NOMO-1 treated with dmso at 0.1 percent for 144 hours (cell line): ENCODE measurements around the gene SSBP4.

ENCODE experiments used
- DNase-seq: peaks from one replicate; lab custom pipeline; 2025; ENCODE audit not compliant: unreplicated experiment; lab: John Stamatoyannopoulos, UW

The SSBP4 gene

GRCh38 chr19:18464646-18465045 lies 45.4 kb downstream of the SSBP4 start:
- DNase-seq: no peak

DNA sequence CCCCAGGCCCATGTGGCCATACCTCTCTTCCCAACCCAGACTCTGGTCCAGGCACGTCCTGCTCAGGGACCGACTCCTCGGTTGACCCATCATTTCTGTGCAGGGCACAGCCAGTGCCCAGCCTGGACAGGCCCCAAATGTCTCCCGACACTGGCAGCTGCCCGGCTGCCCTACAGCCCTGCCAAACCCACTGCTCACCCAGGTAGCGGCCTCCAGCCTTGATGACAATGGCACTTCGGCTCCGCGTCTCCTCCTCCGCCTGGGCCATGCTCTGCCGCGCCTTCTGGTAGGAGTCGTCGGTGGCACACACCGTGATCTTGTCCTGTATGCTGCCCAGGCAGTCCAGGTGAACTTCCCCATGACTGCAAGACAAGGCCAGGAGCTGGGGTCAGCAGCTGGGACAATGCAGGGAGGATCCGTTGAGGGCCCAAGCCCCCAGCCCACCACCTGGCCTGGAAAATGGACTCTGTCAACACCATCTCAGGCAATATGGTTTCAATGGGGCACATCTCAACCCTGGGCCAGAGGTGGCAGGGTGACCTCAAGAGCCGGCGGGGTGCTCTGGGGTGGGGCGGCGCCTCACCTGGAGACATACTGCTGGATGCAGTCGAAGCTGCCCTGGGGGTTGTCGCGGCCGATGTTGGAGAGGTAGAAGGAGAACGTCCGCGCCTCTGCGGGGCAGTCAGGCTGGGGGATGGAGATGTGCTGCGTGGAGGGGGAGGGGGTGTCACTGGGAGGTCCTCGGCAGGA lies 46.2 kb downstream of the SSBP4 start:
- no peak for DNase-seq

DNA sequence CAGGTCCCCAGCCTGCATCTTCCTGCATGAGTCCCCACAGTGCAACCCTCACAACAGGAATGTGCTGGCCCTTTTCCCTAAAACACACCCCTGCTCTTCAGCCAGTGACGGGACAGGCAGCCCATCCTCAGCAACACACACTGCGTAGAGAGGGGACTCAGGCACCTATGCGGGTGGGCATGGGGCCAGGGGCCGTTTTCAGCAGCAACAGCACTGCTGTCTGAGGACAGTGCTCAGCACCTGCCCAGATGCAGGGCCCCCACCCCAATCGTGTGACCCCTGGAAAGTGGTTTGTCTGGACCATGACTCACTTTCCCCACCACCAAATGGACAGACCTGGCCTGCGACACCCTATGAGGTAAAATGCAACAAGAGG lies 46.8 kb downstream of the SSBP4 start:
- DNase-seq: no peak

DNA sequence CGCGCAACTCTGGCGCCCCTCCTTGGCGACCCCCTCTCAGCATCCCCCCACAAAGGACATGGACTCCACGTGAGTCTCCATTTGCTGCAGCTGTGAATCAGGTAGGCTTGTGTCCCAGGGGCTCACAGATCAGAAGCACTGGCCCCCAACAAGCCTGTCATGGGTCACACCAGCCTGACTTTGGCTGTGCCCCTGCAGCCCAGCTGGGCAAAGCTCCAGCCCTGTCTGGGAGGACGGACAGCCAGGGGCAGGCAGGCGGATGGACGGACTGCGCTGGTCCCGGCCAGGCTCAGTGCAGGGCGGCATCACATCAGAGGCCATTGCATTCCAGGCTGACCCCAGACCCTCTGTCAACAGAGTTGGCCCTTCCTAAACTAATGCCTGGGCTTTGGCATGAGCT lies 47.2 kb downstream of the SSBP4 start:
- DNase-seq: no peak

DNA sequence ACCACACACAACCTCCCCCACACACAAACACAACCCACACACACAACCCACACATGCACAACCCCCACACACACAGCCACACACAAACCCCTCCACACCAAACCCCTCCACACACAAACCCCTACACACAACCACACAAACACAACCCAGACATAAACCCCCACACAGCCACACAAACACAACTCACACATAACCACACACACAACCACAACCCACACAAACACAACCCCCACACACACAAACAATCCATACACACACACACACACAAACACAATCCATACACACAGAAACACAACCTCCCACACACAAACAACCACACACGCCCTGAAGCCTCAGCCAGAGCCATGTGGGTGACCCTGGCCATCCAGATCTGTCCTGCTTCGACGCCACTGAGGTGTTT lies 48.8 kb downstream of the SSBP4 start:
- no peak for DNase-seq

DNA sequence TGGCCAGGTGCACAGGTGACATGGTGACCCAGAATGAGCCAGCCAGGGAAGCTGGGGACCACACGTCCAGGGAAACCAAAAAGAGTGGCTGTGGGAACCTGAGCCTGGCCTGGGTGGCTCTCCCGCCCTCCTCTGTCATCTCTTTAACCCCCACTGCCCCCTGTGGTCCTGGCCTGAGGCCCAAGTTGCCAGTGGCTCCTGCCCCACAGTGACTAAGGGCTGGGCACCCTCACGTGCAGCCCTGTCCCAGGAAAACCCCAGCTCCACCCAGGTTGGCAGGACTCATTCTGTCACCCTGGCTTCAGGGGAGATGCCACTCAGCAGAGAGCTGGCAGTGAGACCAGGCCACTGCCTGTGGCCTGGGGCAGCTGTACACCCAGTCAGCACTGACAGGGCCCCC lies 49.3 kb downstream of the SSBP4 start:
- no peak for DNase-seq

GRCh38 chr19:18469069-18469846 lies 50.1 kb downstream of the SSBP4 start:
- no peak for DNase-seq

GRCh38 chr19:18470787-18471186 lies 51.6 kb downstream of the SSBP4 start:
- no peak for DNase-seq

- DNase-seq: no peak
Measured at GRCh38 chr19:18473003-18473705, 54.0 kb downstream of the SSBP4 start.

DNA sequence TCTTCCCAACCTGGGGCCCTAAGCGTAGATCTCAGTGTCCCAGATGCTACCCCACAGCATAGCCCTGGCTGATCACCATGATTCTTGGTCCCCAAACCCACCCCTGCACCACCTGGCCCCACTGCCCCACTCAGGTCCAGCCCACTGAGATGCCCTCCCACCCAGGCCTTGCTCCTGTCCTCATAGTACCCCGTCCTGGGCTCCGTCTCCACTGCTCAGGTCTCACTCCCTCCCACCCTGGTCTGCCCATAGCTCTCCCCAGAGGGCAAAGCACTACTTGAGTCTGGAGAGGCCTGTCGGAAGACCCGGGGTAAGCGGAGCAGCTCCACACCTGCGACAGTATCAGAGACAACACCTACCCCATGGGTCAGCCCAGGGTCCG lies 54.5 kb downstream of the SSBP4 start:
- no peak for DNase-seq

- no peak for DNase-seq
Measured at GRCh38 chr19:18474366-18474887, 55.2 kb downstream of the SSBP4 start.

- no peak for DNase-seq
Measured at GRCh38 chr19:18475004-18475453, 55.8 kb downstream of the SSBP4 start.

DNA sequence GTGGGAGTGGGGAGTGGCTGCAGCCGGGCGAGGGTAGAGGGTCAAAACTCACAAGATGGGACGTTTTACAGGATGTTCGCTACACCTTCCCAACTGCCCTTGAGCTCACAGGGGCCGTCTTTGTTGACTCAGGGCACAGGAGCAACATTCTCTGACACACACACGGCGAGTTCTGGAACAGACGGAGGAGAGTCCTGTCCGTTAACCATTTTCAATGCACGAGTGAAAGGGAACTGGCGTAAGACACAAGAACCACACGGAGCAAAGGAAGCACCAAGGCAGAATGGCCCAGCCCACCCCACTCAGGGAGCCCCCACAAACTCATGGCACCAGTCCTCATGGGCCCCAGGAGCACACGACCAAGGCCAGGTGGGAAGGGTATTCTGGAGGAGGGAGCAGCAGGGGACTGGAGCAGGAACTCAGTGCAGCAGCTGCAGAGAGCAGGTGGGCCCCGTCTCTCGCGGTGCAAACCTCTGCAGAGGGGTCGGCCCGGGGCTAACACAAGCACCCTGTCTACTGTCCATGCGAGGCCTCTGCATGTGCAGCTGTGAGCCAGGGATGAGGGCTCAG lies 56.6 kb downstream of the SSBP4 start:
- DNase-seq: no peak

- DNase-seq: no peak
Measured at GRCh38 chr19:18476507-18477041, 57.4 kb downstream of the SSBP4 start.

DNA sequence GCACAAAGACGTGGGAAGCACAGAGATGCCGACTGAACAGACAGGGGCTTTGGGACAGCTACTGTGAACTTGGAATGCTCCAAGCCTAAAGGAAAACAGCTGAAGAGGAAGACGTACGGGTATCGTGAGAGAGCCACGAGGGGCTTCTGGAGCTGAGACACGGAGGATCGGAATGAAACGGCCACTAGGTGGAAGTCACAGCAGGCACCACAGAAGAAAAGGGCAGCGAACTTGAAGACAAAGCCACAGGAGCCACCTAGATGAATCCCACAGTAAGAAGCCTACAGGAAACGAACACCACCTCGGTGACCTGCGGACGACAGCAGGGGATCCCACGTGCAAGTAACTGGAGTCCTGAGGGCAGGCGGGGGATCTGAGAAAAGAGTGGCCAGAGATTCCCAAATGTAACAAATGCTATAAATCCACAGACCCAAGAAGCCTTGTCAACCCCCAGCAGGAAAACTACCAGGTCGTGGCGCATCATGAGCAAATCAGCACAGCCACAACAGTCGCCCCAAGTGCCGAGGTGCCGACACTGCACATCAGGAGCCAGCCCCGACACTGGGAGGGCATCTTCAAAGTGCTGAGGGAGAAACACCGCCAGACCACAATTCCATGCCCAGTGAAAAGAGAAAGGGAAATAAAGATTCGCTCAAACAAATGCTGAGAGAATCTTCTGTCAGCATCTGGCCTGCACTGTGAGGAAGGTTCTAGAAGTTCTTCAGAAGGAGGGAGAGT lies 58.0 kb downstream of the SSBP4 start:
- DNase-seq: peak; percentile 33

GRCh38 chr19:18477974-18478373 lies 58.8 kb downstream of the SSBP4 start:
- no peak for DNase-seq

DNA sequence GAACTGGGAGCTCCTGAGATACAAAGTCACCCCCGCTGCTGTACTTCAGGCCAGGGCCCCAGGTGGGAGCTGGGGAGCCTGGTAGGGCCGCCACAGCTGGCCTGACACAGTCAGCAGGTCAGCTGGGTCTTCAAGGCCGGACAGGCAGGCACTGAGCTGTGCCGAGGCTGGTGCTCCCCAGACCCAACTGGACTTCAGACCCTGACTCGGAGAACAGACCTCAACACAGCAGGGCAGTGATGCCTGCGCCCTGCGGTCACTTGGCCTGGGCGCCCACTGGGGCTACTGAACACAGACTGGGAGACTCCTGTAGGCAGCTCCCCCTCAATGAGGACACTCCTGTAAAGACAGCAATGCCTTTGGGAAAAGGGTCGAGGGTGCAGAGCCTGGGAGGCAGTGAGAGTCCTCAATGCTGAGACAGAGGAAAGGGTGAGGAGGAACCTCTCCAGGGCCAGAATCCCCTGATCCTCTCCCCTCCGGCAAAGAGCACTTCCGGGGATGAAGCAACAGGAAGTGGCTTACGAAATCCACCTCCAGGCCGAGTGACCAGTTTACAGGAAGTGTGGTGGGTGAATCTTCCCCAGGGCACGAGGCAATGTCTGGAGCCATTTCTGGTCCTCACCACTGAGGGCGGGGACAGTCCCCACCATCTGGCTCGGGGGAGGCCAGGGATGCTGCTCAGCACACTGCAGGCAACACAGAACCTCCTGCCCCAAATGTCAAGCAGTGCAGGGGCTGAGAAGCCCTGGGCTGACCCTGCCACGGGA lies 59.5 kb downstream of the SSBP4 start:
- peak; percentile 92 for DNase-seq

DNA sequence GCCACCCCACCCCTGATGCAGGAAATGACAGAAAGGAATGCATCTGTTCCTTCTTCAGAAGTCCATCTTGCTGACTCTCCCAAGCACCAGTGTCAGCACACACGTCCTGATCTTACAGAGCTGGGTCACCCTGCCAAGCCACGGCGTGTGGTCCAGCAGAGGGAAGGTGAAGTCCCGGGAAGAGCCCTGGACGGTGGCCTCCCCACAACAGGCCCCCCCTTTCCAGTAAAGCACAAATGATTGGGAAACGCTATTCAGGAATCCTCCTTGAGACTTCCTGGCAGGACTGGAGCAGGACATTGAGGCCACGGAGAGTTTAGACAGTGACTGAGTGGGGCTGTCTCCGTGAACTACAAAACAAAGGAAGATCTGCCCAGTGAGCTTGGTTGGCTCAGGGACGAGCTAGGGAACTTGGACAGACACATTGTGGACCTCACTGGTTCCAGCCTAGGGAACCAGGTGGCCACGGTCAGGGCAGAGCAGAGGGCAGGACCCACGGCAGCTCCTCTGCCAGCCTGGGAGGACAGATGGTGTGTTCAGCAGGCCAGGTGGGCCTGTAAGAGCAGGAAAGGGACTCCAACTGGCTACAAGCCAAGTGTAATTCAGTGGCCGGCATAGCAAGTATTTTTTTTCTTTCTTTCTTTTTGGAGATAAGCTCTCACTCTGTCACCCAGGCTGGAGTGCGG lies 61.0 kb downstream of the SSBP4 start:
- DNase-seq: no peak
